ENCODE results near the gene GAL.

Gene GAL

GRCh38 chr11:68686486-68686885 lies 2.1 kb downstream of the GAL start:
- TF ChIP-seq SIN3A (IDR thresholded peaks at IDR 0.05; ENCODE audit: borderline replicate concordance, insufficient read depth, low read length) = no peak
- no peak for TF ChIP-seq POLR2AphosphoS5 (IDR thresholded peaks at IDR 0.05; ENCODE audit: low read depth, low read length)
- no peak for TF ChIP-seq FOXP2 (optimal IDR thresholded peaks at IDR 0.05; ENCODE audit: borderline replicate concordance, extremely low read depth, extremely low read length, insufficient read depth)
- no peak for TF ChIP-seq TAF1 (IDR thresholded peaks at IDR 0.05; ENCODE audit: borderline replicate concordance, insufficient read depth, low read length)
- no peak for TF ChIP-seq REST (IDR thresholded peaks at IDR 0.05; ENCODE audit: insufficient read depth in 1 of 2, low read depth in 2 of 2, low read length in 2 of 2)

- no peak for TF ChIP-seq SIN3A (IDR thresholded peaks at IDR 0.05; ENCODE audit: borderline replicate concordance, insufficient read depth, low read length)
- TF ChIP-seq POLR2AphosphoS5 (IDR thresholded peaks at IDR 0.05; ENCODE audit: low read depth, low read length) = no peak
- no peak for TF ChIP-seq REST (IDR thresholded peaks at IDR 0.05; ENCODE audit: insufficient read depth in 1 of 2, low read depth in 2 of 2, low read length in 2 of 2)
- no peak for TF ChIP-seq FOXP2 (optimal IDR thresholded peaks at IDR 0.05; ENCODE audit: borderline replicate concordance, extremely low read depth, extremely low read length, insufficient read depth)
- TF ChIP-seq TAF1 (IDR thresholded peaks at IDR 0.05; ENCODE audit: borderline replicate concordance, insufficient read depth, low read length) = no peak
These were observed 3.0 kb downstream of the GAL start for GRCh38 chr11:68687311-68687710.

- no peak for TF ChIP-seq TAF1 (IDR thresholded peaks at IDR 0.05; ENCODE audit: borderline replicate concordance, insufficient read depth, low read length)
- no peak for TF ChIP-seq REST (IDR thresholded peaks at IDR 0.05; ENCODE audit: insufficient read depth in 1 of 2, low read depth in 2 of 2, low read length in 2 of 2)
- TF ChIP-seq SIN3A (IDR thresholded peaks at IDR 0.05; ENCODE audit: borderline replicate concordance, insufficient read depth, low read length) = no peak
- TF ChIP-seq FOXP2 (optimal IDR thresholded peaks at IDR 0.05; ENCODE audit: borderline replicate concordance, extremely low read depth, extremely low read length, insufficient read depth) = no peak
- no peak for TF ChIP-seq POLR2AphosphoS5 (IDR thresholded peaks at IDR 0.05; ENCODE audit: low read depth, low read length)
These were observed 3.6 kb downstream of the GAL start for GRCh38 chr11:68687986-68688385.

GRCh38 chr11:68688881-68689280 lies 4.5 kb downstream of the GAL start:
- TF ChIP-seq POLR2AphosphoS5 (IDR thresholded peaks at IDR 0.05; ENCODE audit: low read depth, low read length) (no peak), SIN3A (IDR thresholded peaks at IDR 0.05; ENCODE audit: borderline replicate concordance, insufficient read depth, low read length) (no peak), REST (IDR thresholded peaks at IDR 0.05; ENCODE audit: insufficient read depth in 1 of 2, low read depth in 2 of 2, low read length in 2 of 2) (no peak), TAF1 (IDR thresholded peaks at IDR 0.05; ENCODE audit: borderline replicate concordance, insufficient read depth, low read length) (no peak), FOXP2 (optimal IDR thresholded peaks at IDR 0.05; ENCODE audit: borderline replicate concordance, extremely low read depth, extremely low read length, insufficient read depth) (no peak)
